Bone marrow (tissue), 2 donors: ENCODE measurements around the gene RTL1.

Experiments
- DNase-seq, 2 donors: peaks; one replicate each; lab custom pipeline; 2025; lab: John Stamatoyannopoulos, UW

RTL1 gene

GRCh38 chr14:100898465-100898864 lies 5.1 kb downstream of the RTL1 start:
- no peak for DNase-seq

DNA sequence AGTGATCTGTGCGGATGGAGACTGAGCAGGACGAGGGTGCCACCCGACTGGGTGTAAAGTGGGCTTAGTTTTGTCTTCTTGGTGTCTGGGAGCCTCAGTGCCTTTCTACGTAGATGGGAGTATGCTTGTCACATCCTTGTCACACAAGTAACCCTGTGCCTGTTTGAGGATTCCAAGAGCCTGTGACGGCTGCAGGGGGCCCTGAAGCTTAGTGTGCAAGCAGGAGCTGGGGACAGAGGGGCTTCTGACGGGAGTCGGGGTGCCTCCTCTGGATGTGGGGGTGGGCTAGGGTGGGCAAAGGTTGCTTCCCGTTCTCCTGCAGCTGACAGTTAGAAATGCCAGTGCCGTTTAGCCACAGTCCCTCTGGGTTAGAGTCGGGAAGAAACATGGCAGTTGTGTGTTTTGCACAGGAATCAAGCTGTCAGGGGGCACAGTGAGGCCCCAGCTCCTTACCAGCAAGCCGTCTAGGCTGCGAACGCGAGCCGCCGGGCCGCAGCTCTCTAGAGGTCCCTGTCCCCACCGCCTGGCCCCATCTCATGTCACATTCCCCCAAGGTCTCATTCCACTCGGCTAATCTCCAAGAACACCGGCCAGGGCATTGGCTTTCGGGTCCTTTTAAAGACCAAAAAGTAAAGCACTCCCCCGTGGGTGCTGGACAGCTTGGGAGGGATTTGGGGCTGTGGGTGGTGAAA lies 7.0 kb downstream of the RTL1 start:
- DNase-seq, result no peak

GRCh38 chr14:100895411-100895810 lies 8.1 kb downstream of the RTL1 start:
- DNase-seq, result no peak

GRCh38 chr14:100894416-100894815 lies 9.1 kb downstream of the RTL1 start:
- no peak for DNase-seq

GRCh38 chr14:100893760-100894159 lies 9.8 kb downstream of the RTL1 start:
- no peak for DNase-seq

- DNase-seq, result no peak
These were observed 10.3 kb downstream of the RTL1 start for GRCh38 chr14:100893228-100893601.

- DNase-seq, result no peak
These were observed 10.9 kb downstream of the RTL1 start for GRCh38 chr14:100892496-100893227.

DNA sequence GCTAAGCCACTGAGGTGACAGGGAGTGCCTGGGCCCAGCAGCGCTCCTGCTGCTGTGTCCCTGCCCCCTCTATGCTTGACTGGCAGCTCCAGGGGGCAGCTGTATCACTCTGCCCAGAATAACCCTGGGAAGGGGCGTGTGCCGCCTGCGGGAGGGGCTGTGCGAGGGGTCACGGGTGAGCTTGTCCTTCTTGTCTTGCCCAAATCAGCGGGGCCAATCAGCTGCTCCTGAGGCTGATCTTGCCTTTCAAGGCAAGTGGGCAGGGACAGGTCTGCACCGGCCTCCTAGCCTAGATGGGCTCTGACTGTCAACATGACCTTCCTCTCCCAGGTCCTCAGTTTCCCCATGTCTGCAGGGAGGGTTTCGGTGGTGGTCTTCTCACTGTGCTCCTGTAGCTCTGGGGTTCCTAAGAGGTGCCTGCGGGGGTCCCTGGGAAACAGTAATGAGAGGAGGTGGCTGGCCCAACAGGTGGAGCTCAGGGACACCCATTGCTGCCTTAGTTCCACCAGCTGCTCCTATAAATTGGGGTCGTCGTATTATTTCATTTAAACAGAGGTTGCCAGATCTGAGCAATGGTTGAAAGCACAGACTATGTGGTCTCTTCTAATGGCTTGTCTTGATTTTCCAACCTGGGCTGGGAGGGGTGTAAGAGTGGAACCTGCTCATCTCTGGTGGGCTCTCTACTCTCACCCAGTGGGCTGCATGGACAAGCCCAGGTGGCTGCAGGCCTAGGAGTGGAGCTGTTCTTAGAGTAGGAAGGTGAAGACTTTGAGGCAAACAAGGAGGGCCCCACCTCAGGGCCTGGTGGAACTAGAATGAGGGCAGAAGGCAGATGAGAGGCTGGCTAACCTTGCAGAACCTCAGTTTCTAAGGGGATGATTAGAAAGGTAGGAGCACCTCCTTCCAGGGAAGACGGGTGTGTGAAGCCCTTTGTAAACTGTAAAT lies 11.7 kb downstream of the RTL1 start:
- DNase-seq, result no peak

DNA sequence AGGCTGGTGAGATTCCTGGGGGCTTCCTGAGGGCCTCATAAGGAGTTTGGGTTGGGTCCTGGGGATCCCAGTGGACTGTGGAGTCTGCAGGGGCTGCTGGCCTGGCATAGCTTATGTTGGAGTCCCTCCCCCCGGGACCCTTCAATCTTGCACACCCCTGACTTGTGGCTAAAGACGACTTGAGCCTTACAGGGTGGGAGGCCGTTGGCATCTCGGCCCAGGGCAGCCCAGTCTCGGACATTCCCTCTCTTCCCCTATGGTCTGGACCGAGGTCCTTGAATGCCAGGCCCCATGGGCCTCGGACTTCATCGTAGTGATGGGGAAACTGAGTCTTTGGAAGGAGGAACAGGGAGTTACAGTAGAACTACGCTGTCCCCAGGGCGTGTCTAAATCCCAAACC lies 12.5 kb downstream of the RTL1 start:
- no peak for DNase-seq

- no peak for DNase-seq
These were observed 13.3 kb downstream of the RTL1 start for GRCh38 chr14:100890061-100890850.

DNA sequence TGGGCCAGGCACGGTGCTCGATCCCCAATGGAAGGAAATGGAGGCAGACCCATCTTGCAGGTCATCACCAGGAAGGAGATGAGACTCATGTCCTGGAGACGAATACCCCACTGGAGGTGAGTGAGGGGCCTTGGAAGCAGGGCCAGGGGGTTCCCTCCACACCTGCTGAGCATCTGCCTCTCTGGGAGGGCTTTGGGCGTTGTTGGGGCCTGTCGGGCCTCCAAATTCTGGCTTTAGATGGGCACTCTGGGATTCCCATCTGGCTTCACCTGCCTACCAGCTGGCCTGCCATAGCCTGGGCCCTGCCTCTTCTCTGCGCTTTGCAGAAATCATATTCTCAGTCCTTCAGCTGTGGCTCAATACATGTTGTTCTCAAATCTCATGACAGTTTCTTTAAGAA lies 13.9 kb downstream of the RTL1 start:
- DNase-seq, result no peak

GRCh38 chr14:100888789-100889315 lies 14.7 kb downstream of the RTL1 start:
- no peak for DNase-seq

- DNase-seq, result no peak
These were observed 15.7 kb downstream of the RTL1 start for GRCh38 chr14:100887728-100888335.

DNA sequence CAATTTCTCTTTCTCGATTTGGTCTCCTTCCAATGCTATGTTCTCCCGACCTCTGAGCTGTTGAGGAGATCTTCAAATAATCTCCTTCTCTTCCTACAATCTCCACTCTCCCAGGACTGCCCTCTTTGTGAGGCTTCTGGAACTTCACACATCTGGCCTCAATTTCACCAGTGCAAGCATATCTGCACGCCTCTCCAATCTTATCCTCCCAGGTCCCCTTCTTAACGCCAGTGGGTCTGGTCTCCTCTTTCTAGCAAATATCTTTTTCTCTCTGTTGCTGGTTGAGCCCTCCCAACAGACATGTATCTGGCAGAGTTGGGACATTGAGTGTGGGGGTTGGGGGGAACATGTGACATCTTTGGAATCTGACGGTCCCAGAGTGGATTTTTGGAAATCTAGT lies 17.9 kb downstream of the RTL1 start:
- DNase-seq, result no peak

- DNase-seq, result no peak
These were observed 18.3 kb downstream of the RTL1 start for GRCh38 chr14:100885196-100885595.

- no peak for DNase-seq
These were observed 19.1 kb downstream of the RTL1 start for GRCh38 chr14:100884456-100884855.

DNA sequence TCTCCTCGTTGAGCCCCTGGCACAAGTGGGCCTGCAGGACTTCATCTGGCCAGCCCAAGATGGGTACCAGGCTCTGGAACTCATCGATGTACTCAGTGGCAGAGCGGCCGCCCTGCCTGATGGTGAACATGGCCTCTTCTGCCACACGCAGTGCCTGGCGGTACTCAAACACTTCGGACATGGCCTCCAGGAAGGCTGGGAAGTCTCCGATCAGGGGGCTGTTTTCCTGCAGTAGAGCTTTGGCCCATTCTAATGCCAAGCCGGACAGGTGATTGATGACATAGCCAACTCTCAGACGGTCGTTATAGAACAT lies 19.8 kb downstream of the RTL1 start:
- no peak for DNase-seq

GRCh38 chr14:100882991-100883788 lies 20.3 kb downstream of the RTL1 start:
- no peak for DNase-seq

GRCh38 chr14:100882026-100882967 lies 21.2 kb downstream of the RTL1 start:
- no peak for DNase-seq
